ENCODE measurements around the gene OIP5. TPM values are rescaled to one million over a fixed set of nuclear protein-coding genes. Genes with fewer than 3 reads are reported as not detected.
"Not testable (repeated sequence)": the region's sequence is repeated elsewhere in the genome, so short reads cannot be mapped to it uniquely, and the experiment has no call there.

OIP5 gene
- total and polyA plus RNA-seq, 2 of the 4 experiments (the other 2 are of a cell fraction), result 4.1 to 5.5 TPM

DNA sequence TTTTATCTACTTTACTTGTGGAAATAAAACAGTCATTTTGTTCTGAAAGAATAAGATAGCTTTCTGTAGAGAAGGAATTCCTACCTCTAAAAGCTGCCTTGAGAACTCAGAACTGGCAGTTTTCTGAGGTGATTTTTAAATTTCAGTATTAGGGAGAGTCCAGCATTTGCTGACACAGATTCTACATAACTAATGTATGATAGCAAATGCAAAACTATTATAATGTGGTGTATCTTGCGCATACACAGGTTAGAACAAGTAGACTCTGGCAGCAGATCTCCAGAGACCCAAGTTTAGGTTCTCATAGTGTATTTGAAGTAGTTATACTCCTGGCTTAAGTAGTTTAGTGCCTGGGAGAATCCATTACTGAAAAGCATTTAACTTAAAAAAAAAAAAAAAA is 30.8 kb downstream of the OIP5 start:
- H3K9ac ChIP-seq (ENCODE audit: low read depth, low read length), result no peak overlapping the region
- H3K27me3 ChIP-seq (ENCODE audit: control insufficient read depth, insufficient read depth, low read length), result no peaks in the 10 kb centered on the region
- no peak overlapping the region for H4K91ac ChIP-seq (ENCODE audit: insufficient read depth, low read depth, low read length)
- TF ChIP-seq FOS (IDR thresholded peaks at IDR 0.05; ENCODE audit: low read depth, low read length) (no peak), POLR2A (IDR thresholded peaks at IDR 0.05; ENCODE audit: low read depth, low read length) (no peak)
- no peaks in the 10 kb centered on the region for H3K4me1 ChIP-seq (ENCODE audit: control insufficient read depth, insufficient read depth, low read length)
- no peak overlapping the region for H4K8ac ChIP-seq (ENCODE audit: low read depth in 2 of 2, low read length in 2 of 2)
- in situ Hi-C loops (cut with MboI; ENCODE audit: low sequenced_read_pairs) (no loop called here), intact Hi-C loops (cut with micrococcal nuclease) (no loop called here), dilution Hi-C loops (cut with HindIII; ENCODE audit: low sequenced_read_pairs, unreplicated experiment) (no loop called here)
- H3K14ac ChIP-seq (replicated peaks; ENCODE audit: low read depth, low read length), result no peak overlapping the region
- H3K36me3 ChIP-seq (ENCODE audit: control insufficient read depth, insufficient read depth, low read length), result peaks cover 14% of the 10 kb centered on the region
- ATAC-seq (ENCODE audit: low read depth) (no peak), DNase-seq (no peak)
- POLR2A ChIA-PET (ENCODE audit: unreplicated experiment), result no interaction called here
- no peak overlapping the region for H2BK5ac ChIP-seq (ENCODE audit: low read depth, low read length, poor library complexity, severe bottlenecking)
- H4K20me1 ChIP-seq (ENCODE audit: insufficient read depth, low read length), result no peaks in the 10 kb centered on the region
- no peak overlapping the region for H4K5ac ChIP-seq (ENCODE audit: low read depth, low read length)
- no peak overlapping the region for H2AK5ac ChIP-seq (ENCODE audit: low read depth, low read length)
- no peak overlapping the region for H3K4me3 ChIP-seq (ENCODE audit: insufficient read depth, low read depth, low read length)
- no peak overlapping the region for H3K56ac ChIP-seq (ENCODE audit: extremely low read depth, insufficient read depth, low read length)
- no CpG with 5 or more reads among the region's 1 CpG for WGBS, 2 experiments (ENCODE audit: extremely low coverage in 2 of 2, insufficient read length in 1 of 2)
- H3K27ac ChIP-seq (ENCODE audit: insufficient read depth, low read length), result no peak overlapping the region
- no TSS peak for BruUV-seq (replicated peaks)
- no peak overlapping the region for H2AK9ac ChIP-seq (replicated peaks; ENCODE audit: low read depth, low read length, poor library complexity)
- no peak overlapping the region for H3K23ac ChIP-seq (ENCODE audit: low read depth, low read length)
- no peak overlapping the region for H3K4me2 ChIP-seq (ENCODE audit: low read depth, low read length)
- no peak overlapping the region for H2BK120ac ChIP-seq (ENCODE audit: low read depth, low read length)
- no peak overlapping the region for H2AFZ ChIP-seq (replicated peaks; ENCODE audit: low read length, poor library complexity)
- H3K18ac ChIP-seq (ENCODE audit: low read depth, low read length), result no peak overlapping the region
- no peak overlapping the region for H3K4ac ChIP-seq (ENCODE audit: low read depth, low read length)
- no peaks in the 10 kb centered on the region for H3K9me3 ChIP-seq (ENCODE audit: control insufficient read depth, insufficient read depth, low read length)
- no peak overlapping the region for H2BK15ac ChIP-seq (ENCODE audit: low read depth, low read length)
- H3K79me1 ChIP-seq (ENCODE audit: low read depth in 1 of 2, low read length in 2 of 2), result peaks cover 6 to 11% of the 10 kb centered on the region in 2 experiments
- H2BK20ac ChIP-seq (ENCODE audit: low read depth, low read length), result no peak overlapping the region
- CTCF ChIA-PET, result no interaction called here
- no peaks in the 10 kb centered on the region for H3K9me1 ChIP-seq (ENCODE audit: insufficient read depth, low read length)

DNA sequence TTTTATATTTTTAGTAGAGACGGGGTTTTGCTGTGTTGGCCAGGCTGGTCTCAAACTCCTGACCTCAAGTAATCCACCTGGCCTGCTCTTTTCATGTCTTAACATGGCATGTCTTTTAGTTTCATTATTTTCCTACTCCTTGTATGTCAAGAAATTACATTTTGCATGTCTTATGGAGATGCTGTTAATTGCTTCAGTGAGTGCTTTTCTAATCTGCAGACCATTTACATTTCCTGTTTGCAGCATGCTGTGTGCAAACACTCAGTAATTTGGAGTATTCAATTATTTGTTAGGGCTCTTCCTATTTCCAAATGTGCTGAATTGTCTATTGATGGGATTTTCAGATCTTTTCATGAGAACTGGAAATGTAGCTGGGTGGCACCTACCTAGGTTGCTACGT is 31.3 kb downstream of the OIP5 start:
- H3K18ac ChIP-seq (ENCODE audit: low read depth, low read length); H3K9me3 ChIP-seq (ENCODE audit: control insufficient read depth, insufficient read depth, low read length); in situ Hi-C loops (cut with MboI; ENCODE audit: low sequenced_read_pairs); H2AFZ ChIP-seq (replicated peaks; ENCODE audit: low read length, poor library complexity); H4K8ac ChIP-seq (ENCODE audit: low read depth in 2 of 2, low read length in 2 of 2); H2BK120ac ChIP-seq (ENCODE audit: low read depth, low read length); H4K20me1 ChIP-seq (ENCODE audit: insufficient read depth, low read length); H3K14ac ChIP-seq (replicated peaks; ENCODE audit: low read depth, low read length); BruUV-seq (replicated peaks); POLR2A ChIA-PET (ENCODE audit: unreplicated experiment); H3K23ac ChIP-seq (ENCODE audit: low read depth, low read length); H2BK5ac ChIP-seq (ENCODE audit: low read depth, low read length, poor library complexity, severe bottlenecking); H2AK5ac ChIP-seq (ENCODE audit: low read depth, low read length); H2BK20ac ChIP-seq (ENCODE audit: low read depth, low read length); DNase-seq; H4K91ac ChIP-seq (ENCODE audit: insufficient read depth, low read depth, low read length); H2AK9ac ChIP-seq (replicated peaks; ENCODE audit: low read depth, low read length, poor library complexity); H3K27ac ChIP-seq (ENCODE audit: insufficient read depth, low read length); H3K4me3 ChIP-seq (ENCODE audit: insufficient read depth, low read depth, low read length); H3K9ac ChIP-seq (ENCODE audit: low read depth, low read length); H4K5ac ChIP-seq (ENCODE audit: low read depth, low read length); H3K4me2 ChIP-seq (ENCODE audit: low read depth, low read length); dilution Hi-C loops (cut with HindIII; ENCODE audit: low sequenced_read_pairs, unreplicated experiment); CTCF ChIA-PET; ATAC-seq (ENCODE audit: low read depth); H2BK15ac ChIP-seq (ENCODE audit: low read depth, low read length); H3K56ac ChIP-seq (ENCODE audit: extremely low read depth, insufficient read depth, low read length); H3K9me1 ChIP-seq (ENCODE audit: insufficient read depth, low read length); H3K4ac ChIP-seq (ENCODE audit: low read depth, low read length); intact Hi-C loops (cut with micrococcal nuclease); H3K4me1 ChIP-seq (ENCODE audit: control insufficient read depth, insufficient read depth, low read length); H3K27me3 ChIP-seq (ENCODE audit: control insufficient read depth, insufficient read depth, low read length): not testable (repeated sequence)
- WGBS, 2 experiments (ENCODE audit: extremely low coverage in 2 of 2, insufficient read length in 1 of 2), result no CpG with 5 or more reads among the region's 2 CpGs
- peaks cover 6 to 11% of the 10 kb centered on the region in 2 experiments for H3K79me1 ChIP-seq (ENCODE audit: low read depth in 1 of 2, low read length in 2 of 2)
- H3K36me3 ChIP-seq (ENCODE audit: control insufficient read depth, insufficient read depth, low read length), result peaks cover 14% of the 10 kb centered on the region
